ENCODE results near the gene CST3. TPM values are rescaled to one million over a fixed set of nuclear protein-coding genes. Genes with fewer than 3 reads are reported as not detected.

Gene CST3
- total RNA-seq, 4 donors from 2014 or later = 607 to 1,755 (median 1,289) TPM

GRCh38 chr20:23605867-23606651 is 31.7 kb downstream of the CST3 start, which contains the start of gene CST9:
Gene CST9, minus strand, starts transcription at chr20:23605917. Its CDS starts 53 bp downstream, at chr20:23605864.
- 47 to 65% methylated on average over 3 to 14 of the region's 16 CpGs for WGBS, 2 donors (ENCODE audit: low coverage in 1 of 2)
- no peak for DNase-seq
- TF ChIP-seq CTCF (IDR thresholded peaks at IDR 0.05) = no peak
- Histone ChIP-seq H3K27me3 (no peaks in the 10 kb centered on the region), H3K36me3 (no peaks in the 10 kb centered on the region), H3K9me3 (no peaks in the 10 kb centered on the region), H3K27ac (no peak within 1 kb of the TSS), H3K4me1 (no peaks in the 10 kb centered on the region), H3K4me3 (no peak within 1 kb of the TSS)
- in situ Hi-C loops (cut with MboI; ENCODE audit: low pct_ligation_motif_present in 1 of 4, low pct_unique_long_range_greater_than_20kb in 1 of 4, low sequenced_read_pairs in 3 of 4) (loop anchor here in 2 of 4 donors (10.0 to 25.0 kb wide), 4 partner anchors 161 to 919 kb away; partner anchors contain the start of gene CSTL1 (in 1 of the 2)), intact Hi-C loops (cut with DNase I; ENCODE audit: low total_unique reads) (loop anchor here (5.0 kb wide), 1 partner anchor 164 kb away; no protein-coding TSS in a partner anchor)

- Histone ChIP-seq H3K9me3 (no peaks in the 10 kb centered on the region), H3K27ac (no peak overlapping the region), H3K36me3 (no peaks in the 10 kb centered on the region), H3K4me1 (no peaks in the 10 kb centered on the region), H3K4me3 (no peak overlapping the region), H3K27me3 (no peaks in the 10 kb centered on the region)
- intact Hi-C loops (cut with DNase I; ENCODE audit: low total_unique reads) (no loop called here), in situ Hi-C loops (cut with MboI; ENCODE audit: low pct_ligation_motif_present in 1 of 4, low pct_unique_long_range_greater_than_20kb in 1 of 4, low sequenced_read_pairs in 3 of 4) (loop anchor here in 2 of 4 donors (10.0 to 25.0 kb wide), 4 partner anchors 160 to 917 kb away; partner anchors contain the start of gene CSTL1 (in 1 of the 2))
- DNase-seq = no peak
- 60% methylated on average over 1 of the region's 1 CpG; no CpG with 5 or more reads in 1 of the 2 donors for WGBS, 2 donors (ENCODE audit: low coverage in 1 of 2)
- TF ChIP-seq POLR2A (IDR thresholded peaks at IDR 0.05) = no peak
- TF ChIP-seq POLR2AphosphoS5 (IDR thresholded peaks at IDR 0.05) = no peak
- TF ChIP-seq CTCF (IDR thresholded peaks at IDR 0.05) = no peak
- TF ChIP-seq EP300 (IDR thresholded peaks at IDR 0.05; ENCODE audit: low read depth) = no peak
These were observed 33.4 kb downstream of the CST3 start for GRCh38 chr20:23604306-23604705.

GRCh38 chr20:23603321-23603720 is 34.4 kb downstream of the CST3 start:
- H3K9me3 ChIP-seq = no peaks in the 10 kb centered on the region
- WGBS, 2 donors (ENCODE audit: low coverage in 1 of 2) = 93% methylated on average over 3 of the region's 4 CpGs; no CpG with 5 or more reads in 1 of the 2 donors
- no peak overlapping the region for H3K4me3 ChIP-seq
- no peaks in the 10 kb centered on the region for H3K27me3 ChIP-seq
- H3K27ac ChIP-seq = no peak overlapping the region
- TF ChIP-seq EP300 (IDR thresholded peaks at IDR 0.05; ENCODE audit: low read depth) (no peak), POLR2AphosphoS5 (IDR thresholded peaks at IDR 0.05) (no peak), CTCF (IDR thresholded peaks at IDR 0.05) (no peak), POLR2A (IDR thresholded peaks at IDR 0.05) (no peak)
- in situ Hi-C loops (cut with MboI; ENCODE audit: low pct_ligation_motif_present in 1 of 4, low pct_unique_long_range_greater_than_20kb in 1 of 4, low sequenced_read_pairs in 3 of 4) = loop anchor here in 2 of 4 donors (10.0 to 25.0 kb wide), 4 partner anchors 159 to 916 kb away; partner anchors contain the start of gene CSTL1 (in 1 of the 2)
- intact Hi-C loops (cut with DNase I; ENCODE audit: low total_unique reads) = no loop called here
- no peaks in the 10 kb centered on the region for H3K36me3 ChIP-seq
- DNase-seq = no peak
- H3K4me1 ChIP-seq = no peaks in the 10 kb centered on the region

GRCh38 chr20:23602699-23603098 is 35.1 kb downstream of the CST3 start:
- no peaks in the 10 kb centered on the region for H3K36me3 ChIP-seq
- H3K9me3 ChIP-seq = no peaks in the 10 kb centered on the region
- in situ Hi-C loops (cut with MboI; ENCODE audit: low pct_ligation_motif_present in 1 of 4, low pct_unique_long_range_greater_than_20kb in 1 of 4, low sequenced_read_pairs in 3 of 4) = loop anchor here in 2 of 4 donors (10.0 to 25.0 kb wide), 4 partner anchors 158 to 915 kb away; partner anchors contain the start of gene CSTL1 (in 1 of the 2)
- WGBS, 2 donors (ENCODE audit: low coverage in 1 of 2) = 65% methylated on average over 6 of the region's 6 CpGs; no CpG with 5 or more reads in 1 of the 2 donors
- no peaks in the 10 kb centered on the region for H3K4me1 ChIP-seq
- no peak for TF ChIP-seq CTCF (IDR thresholded peaks at IDR 0.05)
- H3K27me3 ChIP-seq = no peaks in the 10 kb centered on the region
- intact Hi-C loops (cut with DNase I; ENCODE audit: low total_unique reads) = no loop called here
- no peak for DNase-seq
- no peak overlapping the region for H3K27ac ChIP-seq
- H3K4me3 ChIP-seq = no peak overlapping the region
